ENCODE data around the gene ARMC2.

DNA sequence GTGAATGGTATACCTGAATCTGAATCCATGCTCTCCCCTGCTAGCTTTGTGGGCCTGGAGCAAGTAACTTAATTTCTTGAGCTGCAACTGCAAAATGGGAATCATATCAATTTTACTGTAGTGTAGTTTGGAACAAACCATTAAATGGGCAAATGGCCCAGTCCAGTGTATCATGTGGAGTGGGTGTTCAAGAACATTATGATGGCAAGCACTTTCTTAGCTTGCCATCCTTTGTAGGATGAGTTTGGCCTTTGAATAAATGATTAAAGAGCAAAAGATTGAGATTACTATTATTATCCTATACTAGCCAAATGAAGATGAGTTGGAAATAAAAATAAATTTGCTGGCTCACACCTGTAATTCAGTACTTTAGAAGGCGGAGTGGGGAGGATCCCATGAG lies 126.0 kb downstream of the ARMC2 start:
- TF ChIP-seq CTCF (IDR thresholded peaks at IDR 0.05) (no peak), EZH2 (IDR thresholded peaks at IDR 0.05; ENCODE audit: borderline replicate concordance, insufficient read depth, low read depth, low read length, poor library complexity, severe bottlenecking) (no peak)

All from B cell (primary cell).